Measurements from ENCODE around the gene UQCC5.
A peak's percentile ranks its signal among the peaks of the same experiment; 100 is the strongest.

UQCC5 gene

GRCh38 chr3:52504977-52505376 lies 31.4 kb upstream of the UQCC5 start:
- DNase-seq = no peak

- DNase-seq = no peak
Observed at GRCh38 chr3:52506266-52506966, 30.0 kb upstream of the UQCC5 start.

GRCh38 chr3:52507359-52507758 lies 29.0 kb upstream of the UQCC5 start:
- DNase-seq = no peak

GRCh38 chr3:52509753-52510328 lies 26.6 kb upstream of the UQCC5 start:
- DNase-seq = no peak

- DNase-seq = no peak
Observed at GRCh38 chr3:52511509-52511908, 24.9 kb upstream of the UQCC5 start.

- no peak for DNase-seq
Observed at GRCh38 chr3:52512105-52512504, 24.3 kb upstream of the UQCC5 start.

GRCh38 chr3:52512727-52513126 lies 23.7 kb upstream of the UQCC5 start:
- DNase-seq = no peak

GRCh38 chr3:52513281-52513680 lies 23.1 kb upstream of the UQCC5 start:
- no peak for DNase-seq

DNA sequence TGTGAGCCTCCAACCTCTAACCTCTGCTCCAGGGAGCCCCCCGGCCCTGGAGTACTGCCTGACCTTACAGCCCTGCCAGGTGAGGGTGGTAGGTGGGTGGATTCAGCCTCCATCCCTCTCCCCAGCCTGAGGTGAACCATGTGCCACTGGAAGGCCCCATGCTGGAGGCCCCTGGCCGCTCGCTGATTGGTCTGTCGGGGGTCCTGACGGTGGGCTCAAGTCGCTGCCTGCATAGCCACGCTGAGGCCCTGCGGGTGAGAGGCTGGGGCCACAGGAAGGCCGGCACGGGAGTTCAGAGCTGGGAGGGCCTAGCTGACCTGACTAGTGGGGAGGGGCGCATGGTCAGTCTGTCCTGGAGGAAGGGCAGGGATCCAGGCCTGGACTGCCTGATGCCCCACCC lies 21.8 kb upstream of the UQCC5 start:
- no peak for DNase-seq

- DNase-seq = no peak
Observed at GRCh38 chr3:52515192-52515591, 21.2 kb upstream of the UQCC5 start.

- no peak for DNase-seq
Observed at GRCh38 chr3:52516509-52517195, 19.8 kb upstream of the UQCC5 start.

DNA sequence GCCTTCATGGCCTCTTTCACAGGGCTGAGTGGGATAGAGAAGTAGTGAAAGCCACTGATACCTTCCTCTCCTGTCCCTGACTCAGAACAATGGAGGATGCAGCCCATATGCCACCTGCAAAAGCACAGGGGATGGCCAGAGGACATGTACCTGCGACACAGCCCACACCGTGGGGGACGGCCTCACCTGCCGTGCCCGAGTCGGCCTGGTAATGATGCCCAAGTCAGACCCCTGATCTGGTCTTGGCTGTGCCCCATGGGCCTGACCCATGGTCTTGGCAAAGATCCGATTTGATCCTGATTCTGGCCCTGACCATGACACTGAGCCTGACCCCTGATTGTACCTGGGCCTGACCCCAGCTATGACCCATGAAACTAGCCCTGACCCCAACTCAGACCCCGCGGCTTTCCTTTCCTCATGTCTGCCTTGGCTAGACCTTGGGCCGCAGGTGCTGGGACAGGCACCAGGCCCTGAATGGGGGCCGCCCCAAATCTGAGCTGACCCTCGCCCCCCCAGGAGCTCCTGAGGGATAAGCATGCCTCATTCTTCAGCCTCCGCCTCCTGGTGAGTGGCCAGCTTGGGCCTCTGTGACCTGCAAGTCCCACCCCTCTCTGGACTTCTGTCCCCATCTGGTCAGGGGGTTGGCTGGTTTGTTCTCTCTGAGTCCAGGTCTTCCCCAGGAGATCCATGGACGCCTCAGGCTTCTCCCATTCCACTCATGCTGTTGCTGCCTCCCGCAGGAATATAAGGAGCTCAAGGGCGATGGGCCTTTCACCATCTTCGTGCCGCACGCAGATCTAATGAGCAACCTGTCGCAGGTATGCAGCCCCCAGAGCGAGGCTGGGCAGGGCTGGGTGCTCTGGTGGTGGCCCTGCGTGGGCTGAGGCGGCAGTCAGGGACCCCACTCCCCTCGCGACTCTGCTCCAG lies 18.3 kb upstream of the UQCC5 start:
- DNase-seq = no peak

DNA sequence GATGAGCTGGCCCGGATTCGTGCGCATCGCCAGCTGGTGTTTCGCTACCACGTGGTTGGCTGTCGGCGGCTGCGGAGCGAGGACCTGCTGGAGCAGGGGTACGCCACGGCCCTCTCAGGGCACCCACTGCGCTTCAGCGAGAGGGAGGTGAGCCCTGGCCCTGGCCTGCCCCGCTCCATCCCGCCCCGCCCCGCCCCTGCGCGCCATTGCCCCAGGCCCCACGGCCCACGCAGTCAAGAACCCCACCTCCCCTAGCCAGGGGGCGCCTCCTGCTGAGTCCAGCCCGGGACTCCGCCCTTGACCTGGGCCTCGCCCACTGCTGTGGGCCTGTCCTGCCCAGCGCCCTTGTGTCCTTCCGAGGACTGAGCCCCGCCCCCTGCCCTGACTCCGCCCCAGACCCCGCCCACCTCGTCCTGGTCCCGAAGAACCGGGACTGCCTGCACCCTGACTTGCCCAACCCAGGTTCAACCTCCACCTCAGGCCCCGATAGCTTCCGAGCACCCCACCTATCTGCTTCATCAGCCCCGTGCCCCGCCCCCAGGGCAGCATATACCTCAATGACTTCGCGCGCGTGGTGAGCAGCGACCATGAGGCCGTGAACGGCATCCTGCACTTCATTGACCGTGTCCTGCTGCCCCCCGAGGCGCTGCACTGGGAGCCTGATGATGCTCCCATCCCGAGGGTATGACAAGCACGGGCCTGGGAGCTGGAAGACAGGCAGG lies 17.5 kb upstream of the UQCC5 start:
- DNase-seq = no peak

- DNase-seq = no peak
Observed at GRCh38 chr3:52519445-52520140, 16.8 kb upstream of the UQCC5 start.

- no peak for DNase-seq
Observed at GRCh38 chr3:52520141-52520667, 16.2 kb upstream of the UQCC5 start.

GRCh38 chr3:52520716-52521487 lies 15.5 kb upstream of the UQCC5 start:
- no peak for DNase-seq

GRCh38 chr3:52521488-52521824 lies 14.9 kb upstream of the UQCC5 start:
- DNase-seq = no peak

- DNase-seq = peak in 1 of 14 donors; percentile 73
Observed at GRCh38 chr3:52521881-52522650, 14.3 kb upstream of the UQCC5 start.

DNA sequence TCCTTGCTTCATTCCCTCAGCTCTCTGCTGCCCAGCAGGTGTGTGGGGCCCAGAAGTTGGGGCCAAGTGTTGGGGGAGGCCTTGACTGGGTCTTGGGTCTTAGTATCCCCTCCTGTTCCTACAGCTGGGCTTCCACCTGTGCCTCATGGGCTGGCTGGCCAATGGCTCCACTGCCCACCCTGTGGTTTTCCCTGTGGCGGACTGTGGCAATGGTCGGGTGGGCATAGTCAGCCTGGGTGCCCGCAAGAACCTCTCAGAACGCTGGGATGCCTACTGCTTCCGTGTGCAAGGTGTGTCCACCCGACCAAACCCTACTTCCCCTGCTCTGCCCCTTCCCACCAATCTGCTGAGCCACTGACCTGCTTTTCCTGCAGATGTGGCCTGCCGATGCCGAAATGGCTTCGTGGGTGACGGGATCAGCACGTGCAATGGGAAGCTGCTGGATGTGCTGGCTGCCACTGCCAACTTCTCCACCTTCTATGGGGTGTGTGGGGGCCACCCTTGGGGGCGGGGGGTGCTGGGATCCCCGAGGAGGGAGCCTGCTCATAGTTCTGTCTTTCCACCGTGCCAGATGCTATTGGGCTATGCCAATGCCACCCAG lies 13.7 kb upstream of the UQCC5 start:
- DNase-seq = no peak
